Glutamatergic neuron (in vitro differentiated cells): ENCODE data around the gene APOL3. TPM values are rescaled to one million over a fixed set of nuclear protein-coding genes. Genes with fewer than 3 reads are reported as not detected.

Source experiments
- DNase-seq: peaks from one replicate; pipeline ENCODE4 v3.0.0; 2022
- H3K27ac Mint-ChIP-seq: one replicate; pipeline ENCODE4 v1.8.0; 2020; ENCODE audit warnings: mild to moderate bottlenecking, mixed read lengths, inconsistent platforms; ENCODE audit not compliant: unreplicated experiment
- H3K27me3 Mint-ChIP-seq: one replicate; pipeline ENCODE4 v1.8.0; 2020; ENCODE audit warnings: mild to moderate bottlenecking, moderate library complexity, mixed read lengths, inconsistent platforms; ENCODE audit not compliant: unreplicated experiment
- H3K36me3 Mint-ChIP-seq: one replicate; pipeline ENCODE4 v1.8.0; 2020; ENCODE audit warnings: mild to moderate bottlenecking, mixed read lengths, inconsistent platforms; ENCODE audit not compliant: unreplicated experiment
- H3K4me1 Mint-ChIP-seq: one replicate; pipeline ENCODE4 v1.8.0; 2020; ENCODE audit warnings: mild to moderate bottlenecking, low read depth, mixed read lengths, inconsistent platforms; ENCODE audit not compliant: unreplicated experiment
- H3K4me3 Mint-ChIP-seq: one replicate; pipeline ENCODE4 v1.8.0; 2020; ENCODE audit warnings: mild to moderate bottlenecking, mixed read lengths, inconsistent platforms; ENCODE audit not compliant: unreplicated experiment
- H3K9me3 Mint-ChIP-seq: one replicate; pipeline ENCODE4 v1.8.0; 2020; ENCODE audit warnings: mild to moderate bottlenecking, moderate library complexity, mixed read lengths, inconsistent platforms; ENCODE audit not compliant: unreplicated experiment
- CTCF ChIP-seq: fragments of 200-600 bp; sonication (generic); IDR thresholded peaks from one replicate; pipeline ENCODE4 v1.5.0; 2021; ENCODE audit not compliant: partially characterized antibody, unreplicated experiment
- total RNA-seq: library from RNA; stranded (reverse); fragmentation: NEBNext Ultra II Directional; extraction: Animal tissue kit (Norgen Biotek cat#: 25700); gene quantifications from one replicate; pipeline ENCODE4 v1.2.1, GENCODE V29; 2021; ENCODE audit not compliant: unreplicated experiment

Gene APOL3
- total RNA-seq, 1 donor from 2014 or later = not detected

GRCh38 chr22:36197065-36197440 lies 36.5 kb upstream of the APOL3 start:
- H3K27me3 Mint-ChIP-seq = peaks cover 7% of the 10 kb centered on the region
- no peak for DNase-seq
- peak overlapping the region; percentile 76 for H3K4me3 Mint-ChIP-seq
- H3K9me3 Mint-ChIP-seq = peaks cover 11% of the 10 kb centered on the region
- H3K4me1 Mint-ChIP-seq = peaks cover 25% of the 10 kb centered on the region
- TF ChIP-seq CTCF = no peak
- H3K36me3 Mint-ChIP-seq = no peaks in the 10 kb centered on the region
- peak overlapping the region; percentile 96 for H3K27ac Mint-ChIP-seq

- no peak for TF ChIP-seq CTCF
- no peak for DNase-seq
- Mint-ChIP-seq H3K36me3 (no peaks in the 10 kb centered on the region), H3K27ac (no peak overlapping the region), H3K27me3 (peaks cover 7% of the 10 kb centered on the region), H3K9me3 (peaks cover 11% of the 10 kb centered on the region), H3K4me1 (peaks cover 25% of the 10 kb centered on the region), H3K4me3 (peak overlapping the region; percentile 76)
Observed at GRCh38 chr22:36196254-36197064, 35.9 kb upstream of the APOL3 start.

GRCh38 chr22:36194971-36195370 lies 34.4 kb upstream of the APOL3 start:
- DNase-seq = peak; percentile 67
- Mint-ChIP-seq H3K27ac (no peak overlapping the region), H3K9me3 (peaks cover 11% of the 10 kb centered on the region), H3K36me3 (no peaks in the 10 kb centered on the region), H3K27me3 (peaks cover 7% of the 10 kb centered on the region), H3K4me1 (peaks cover 28% of the 10 kb centered on the region), H3K4me3 (no peak overlapping the region)
- peak; percentile 49 for TF ChIP-seq CTCF

- Mint-ChIP-seq H3K27me3 (peaks cover 10% of the 10 kb centered on the region), H3K36me3 (no peaks in the 10 kb centered on the region), H3K4me1 (peaks cover 28% of the 10 kb centered on the region), H3K27ac (no peak overlapping the region), H3K9me3 (peaks cover 12% of the 10 kb centered on the region), H3K4me3 (no peak overlapping the region)
- no peak for TF ChIP-seq CTCF
- DNase-seq = no peak
Observed at GRCh38 chr22:36194385-36194784, 33.8 kb upstream of the APOL3 start.

- peaks cover 28% of the 10 kb centered on the region for H3K4me1 Mint-ChIP-seq
- no peaks in the 10 kb centered on the region for H3K36me3 Mint-ChIP-seq
- H3K9me3 Mint-ChIP-seq = peaks cover 12% of the 10 kb centered on the region
- TF ChIP-seq CTCF = no peak
- H3K4me3 Mint-ChIP-seq = no peak overlapping the region
- peaks cover 12% of the 10 kb centered on the region for H3K27me3 Mint-ChIP-seq
- DNase-seq = no peak
- H3K27ac Mint-ChIP-seq = no peak overlapping the region
Observed at GRCh38 chr22:36193577-36193976, 33.0 kb upstream of the APOL3 start.
